OCI-LY3 (cell line): Measurements from ENCODE around the gene BTBD17.

ENCODE experiments used
- H2AFZ ChIP-seq: fragments of 200-600, 300-600 bp; shearing (Covaris generic); 2 replicates; pipeline ENCODE4 v1.6.0; 2014; ENCODE audit warnings: antibody characterized with exemption, low read depth, low read length
- H3K27ac ChIP-seq: fragments of 200-600, 300-600 bp; sonication (generic); 2 replicates; pipeline ENCODE4 v1.5.1; 2014; ENCODE audit warnings: mild to moderate bottlenecking, low read length, moderate library complexity, mixed read lengths
- H3K27me3 ChIP-seq: fragments of 200-600, 300-600 bp; sonication (generic); 2 replicates; pipeline ENCODE4 v1.6.1; 2014; ENCODE audit warnings: low read depth, low read length, mixed read lengths
- H3K36me3 ChIP-seq: fragments of 200-600, 300-600 bp; sonication (generic); replicated peaks from 2 replicates; pipeline ENCODE3; 2014; ENCODE audit warnings: low read depth, low read length, mixed read lengths
- H3K4me1 ChIP-seq: fragments of 300-600, 200-600 bp; sonication (generic); 2 replicates; pipeline ENCODE4 v1.6.1; 2014; ENCODE audit warnings: low read length, mixed read lengths
- H3K4me2 ChIP-seq: fragments of 200-600, 300-600 bp; sonication (generic); 2 replicates; pipeline ENCODE4 v1.6.1; 2014; ENCODE audit warnings: low read length, mixed read lengths
- H3K4me3 ChIP-seq: fragments of 300-600, 200-600 bp; sonication (generic); 2 replicates; pipeline ENCODE4 v1.5.1; 2014; ENCODE audit warnings: antibody characterized with exemption, mild to moderate bottlenecking, low read length, moderate library complexity
- H3K79me2 ChIP-seq: fragments of 300-600, 200-600 bp; shearing (Covaris generic); 2 replicates; pipeline ENCODE4 v1.6.1; 2014; ENCODE audit warnings: mild to moderate bottlenecking, low read length, mixed read lengths
- H3K9ac ChIP-seq: fragments of 300-600, 200-600 bp; shearing (Covaris generic); 2 replicates; pipeline ENCODE4 v1.6.0; 2014; ENCODE audit warnings: mild to moderate bottlenecking, low read length, moderate library complexity
- H3K9me3 ChIP-seq: fragments of 200-600, 300-600 bp; shearing (Covaris generic); 2 replicates; pipeline ENCODE4 v1.6.1; 2014; ENCODE audit warnings: low read length, mixed read lengths; ENCODE audit not compliant: insufficient read depth
- H4K20me1 ChIP-seq: fragments of 200-600, 300-600 bp; sonication (generic); 2 replicates; pipeline ENCODE4 v1.6.1; 2016; ENCODE audit warnings: low read length, mixed read lengths; ENCODE audit not compliant: insufficient read depth
- CTCF ChIP-seq: fragments of 200-600, 300-600 bp; sonication (generic); IDR thresholded peaks from 2 replicates; pipeline ENCODE4 v1.5.1; 2014; ENCODE audit warnings: antibody characterized with exemption, low read length, low read depth
- EZH2phosphoT487 ChIP-seq: fragments of 200-600 bp; shearing (Covaris generic); IDR thresholded peaks from 2 replicates; pipeline ENCODE4 v1.6.1; 2018; ENCODE audit warnings: antibody characterized with exemption, mixed run types, low read depth

BTBD17 gene

GRCh38 chr17:74318391-74318790 lies 43.3 kb downstream of the BTBD17 start:
- Histone ChIP-seq H3K27me3 (peaks cover 5% of the 10 kb centered on the region; the same call in 1 of the 2 replicates), H3K4me2 (no peak overlapping the region)

GRCh38 chr17:74317071-74317470 lies 44.6 kb downstream of the BTBD17 start:
- Histone ChIP-seq H3K4me1 (no peaks in the 10 kb centered on the region), H3K27ac (no peak overlapping the region), H4K20me1 (no peaks in the 10 kb centered on the region), H3K4me3 (no peak overlapping the region), H3K79me2 (no peaks in the 10 kb centered on the region), H3K27me3 (peaks cover 5% of the 10 kb centered on the region; the same call in 1 of the 2 replicates), H3K9me3 (no peaks in the 10 kb centered on the region), H3K9ac (no peak overlapping the region), H2AFZ (no peak overlapping the region), H3K36me3 (no peaks in the 10 kb centered on the region), H3K4me2 (no peak overlapping the region)
- no peak for TF ChIP-seq EZH2phosphoT487
- TF ChIP-seq CTCF: no peak

More at GRCh38 chr17:74318391-74318790, 43.3 kb downstream of the BTBD17 start:
- no peaks in the 10 kb centered on the region for H3K9me3 ChIP-seq
- H3K36me3 ChIP-seq: no peaks in the 10 kb centered on the region
- no peak overlapping the region for H3K27ac ChIP-seq
- no peaks in the 10 kb centered on the region for H3K4me1 ChIP-seq
- TF ChIP-seq EZH2phosphoT487 (no peak), CTCF (no peak)
- H2AFZ ChIP-seq: no peak overlapping the region
- no peak overlapping the region for H3K9ac ChIP-seq
- no peak overlapping the region for H3K4me3 ChIP-seq
- H3K79me2 ChIP-seq: no peaks in the 10 kb centered on the region
- H4K20me1 ChIP-seq: no peaks in the 10 kb centered on the region

GRCh38 chr17:74316220-74316619 lies 45.4 kb downstream of the BTBD17 start:
- TF ChIP-seq CTCF (no peak), EZH2phosphoT487 (no peak)
- no peak overlapping the region for H3K27ac ChIP-seq
- no peak overlapping the region for H3K4me3 ChIP-seq
- no peaks in the 10 kb centered on the region for H3K4me1 ChIP-seq
- no peaks in the 10 kb centered on the region for H3K27me3 ChIP-seq
- no peaks in the 10 kb centered on the region for H4K20me1 ChIP-seq
- no peaks in the 10 kb centered on the region for H3K79me2 ChIP-seq
- H3K4me2 ChIP-seq: no peak overlapping the region
- H2AFZ ChIP-seq: no peak overlapping the region
- H3K9me3 ChIP-seq: no peaks in the 10 kb centered on the region
- H3K9ac ChIP-seq: no peak overlapping the region
- no peaks in the 10 kb centered on the region for H3K36me3 ChIP-seq

GRCh38 chr17:74314877-74315276 lies 46.8 kb downstream of the BTBD17 start:
- no peaks in the 10 kb centered on the region for H3K27me3 ChIP-seq
- H3K9me3 ChIP-seq: no peaks in the 10 kb centered on the region
- H2AFZ ChIP-seq: no peak overlapping the region
- no peaks in the 10 kb centered on the region for H3K4me1 ChIP-seq
- no peaks in the 10 kb centered on the region for H3K36me3 ChIP-seq
- H3K27ac ChIP-seq: no peak overlapping the region
- TF ChIP-seq CTCF (no peak), EZH2phosphoT487 (no peak)
- H3K4me2 ChIP-seq: no peak overlapping the region
- no peaks in the 10 kb centered on the region for H3K79me2 ChIP-seq
- H4K20me1 ChIP-seq: no peaks in the 10 kb centered on the region
- no peak overlapping the region for H3K9ac ChIP-seq
- no peak overlapping the region for H3K4me3 ChIP-seq
